Neural cell (in vitro differentiated cells): ENCODE results near the gene KREMEN2. TPM values are rescaled to one million over a fixed set of nuclear protein-coding genes. Genes with fewer than 3 reads are reported as not detected.
A peak's percentile ranks its signal among the peaks of the same experiment; 100 is the strongest.

Experiments used
- H2AFZ ChIP-seq: fragments of 200-600, 300-800 bp; sonication (generic), shearing (Covaris generic); 2 replicates; pipeline ENCODE4 v1.6.0; 2014; ENCODE audit warnings: low read depth, mild to moderate bottlenecking, antibody characterized with exemption, low read length, moderate library complexity
- H3F3A ChIP-seq: fragments of 200-600 bp; shearing (Covaris generic); 2 replicates; pipeline ENCODE4 v1.6.1; 2016; ENCODE audit warnings: mild to moderate bottlenecking, moderate library complexity, mixed read lengths, antibody characterized with exemption, low read length; ENCODE audit not compliant: insufficient read depth, poor library complexity, severe bottlenecking
- H3K27ac ChIP-seq: fragments of 200-600, 300-800 bp; sonication (generic), shearing (Covaris generic); 2 replicates; pipeline ENCODE4 v1.5.1; 2014; ENCODE audit warnings: mild to moderate bottlenecking, low read length, moderate library complexity
- H3K27me3 ChIP-seq: fragments of 300-800, 200-600 bp; sonication (generic), shearing (Covaris generic); 2 replicates; pipeline ENCODE4 v1.6.0; 2014; ENCODE audit warnings: mild to moderate bottlenecking, low read depth, low read length, moderate library complexity; ENCODE audit not compliant: insufficient read depth
- H3K36me3 ChIP-seq: fragments of 300-800, 200-600 bp; sonication (generic), shearing (Covaris generic); 2 replicates; pipeline ENCODE4 v1.5.1; 2014; ENCODE audit warnings: mild to moderate bottlenecking, antibody characterized with exemption, low read length, moderate library complexity; ENCODE audit not compliant: insufficient read depth
- H3K4me2 ChIP-seq: fragments of 300-800, 200-600 bp; sonication (generic), shearing (Covaris generic); 2 replicates; pipeline ENCODE4 v1.6.0; 2014; ENCODE audit warnings: mild to moderate bottlenecking, low read length
- H3K4me3 ChIP-seq: fragments of 300-800, 200-600 bp; sonication (generic), shearing (Covaris generic); 2 replicates; pipeline ENCODE4 v1.5.1; 2014; ENCODE audit warnings: mild to moderate bottlenecking, low read length, moderate library complexity
- H3K79me2 ChIP-seq: fragments of 200-600 bp; shearing (Covaris generic); replicated peaks from 2 replicates; pipeline ENCODE4 v1.6.0; 2014; ENCODE audit warnings: mild to moderate bottlenecking, low read length, moderate library complexity; ENCODE audit not compliant: insufficient read depth
- H3K9ac ChIP-seq: fragments of 300-800, 200-600 bp; sonication (generic), shearing (Covaris generic); 2 replicates; pipeline ENCODE4 v1.6.1; 2016; ENCODE audit warnings: mild to moderate bottlenecking, low read length, mixed read lengths
- H3K9me2 ChIP-seq: fragments of 200-600 bp; shearing (Covaris generic); 2 replicates; pipeline ENCODE4 v1.6.1; 2016; ENCODE audit warnings: mild to moderate bottlenecking, low read length, mixed read lengths; ENCODE audit not compliant: insufficient read depth
- H3K9me3 ChIP-seq: fragments of 200-600, 300-800 bp; sonication (generic), shearing (Covaris generic); 2 replicates; pipeline ENCODE4 v1.6.1; 2016; ENCODE audit warnings: mild to moderate bottlenecking, mixed run types, low read length, moderate library complexity, mixed read lengths
- H4K20me1 ChIP-seq: fragments of 200-600 bp; shearing (Covaris generic); 2 replicates; pipeline ENCODE4 v1.6.1; 2016; ENCODE audit warnings: mild to moderate bottlenecking, mixed run types; ENCODE audit not compliant: insufficient read depth
- CTCF ChIP-seq: fragments of 450-650 bp; IDR thresholded peaks from 2 replicates; pipeline ENCODE4 v1.5.1; 2014; ENCODE audit warnings: antibody characterized with exemption, mild to moderate bottlenecking, moderate library complexity; ENCODE audit not compliant: poor library complexity, severe bottlenecking
- EP300 ChIP-seq: fragments of 450-650 bp; conservative IDR thresholded peaks from 2 replicates; pipeline ENCODE4 v1.6.1; 2014; ENCODE audit warnings: antibody characterized with exemption, mild to moderate bottlenecking, moderate library complexity; ENCODE audit not compliant: poor library complexity, severe bottlenecking
- EZH2 ChIP-seq: fragments of 200-600, 300-800 bp; shearing (Covaris generic), sonication (generic); IDR thresholded peaks from 2 replicates; pipeline ENCODE4 v1.6.1; 2014; ENCODE audit warnings: antibody characterized with exemption, low read length, borderline replicate concordance, mild to moderate bottlenecking; ENCODE audit not compliant: insufficient read depth, poor library complexity, severe bottlenecking
- MXI1 ChIP-seq: fragments of 450-650 bp; conservative IDR thresholded peaks from 2 replicates; pipeline ENCODE4 v1.6.1; 2014; ENCODE audit warnings: antibody characterized with exemption, mild to moderate bottlenecking; ENCODE audit not compliant: poor library complexity, severe bottlenecking
- POLR2AphosphoS5 ChIP-seq: IDR thresholded peaks from 2 replicates; pipeline ENCODE4 v1.6.1; 2012
- RAD21 ChIP-seq: fragments of 450-650 bp; conservative IDR thresholded peaks from 2 replicates; pipeline ENCODE4 v1.6.1; 2014; ENCODE audit warnings: antibody characterized with exemption, mild to moderate bottlenecking, moderate library complexity
- SMC3 ChIP-seq: fragments of 450-650 bp; conservative IDR thresholded peaks from 2 replicates; pipeline ENCODE4 v1.6.1; 2014; ENCODE audit warnings: antibody characterized with exemption, mild to moderate bottlenecking, moderate library complexity; ENCODE audit not compliant: poor library complexity
- polyA plus RNA-seq: library from polyadenylated mRNA; depleted of rRNA; stranded (reverse); fragments of >200 nt; gene quantifications from 2 replicates; pipeline ENCODE4 v1.2.3, GENCODE V29; 2014
- TF ChIP-seq, protein P1 (sequence below): IDR thresholded peaks from 2 replicates; pipeline ENCODE4 v1.6.1; 2012; ENCODE audit warnings: borderline replicate concordance

The KREMEN2 gene
- polyA plus RNA-seq, 1 donor from 2014 or later: 0.71 TPM

GRCh38 chr16:2962334-2963073 is 1.6 kb upstream of the KREMEN2 start:
- Histone ChIP-seq H3K4me2 (no peak overlapping the region), H3K4me3 (no peak overlapping the region)

DNA sequence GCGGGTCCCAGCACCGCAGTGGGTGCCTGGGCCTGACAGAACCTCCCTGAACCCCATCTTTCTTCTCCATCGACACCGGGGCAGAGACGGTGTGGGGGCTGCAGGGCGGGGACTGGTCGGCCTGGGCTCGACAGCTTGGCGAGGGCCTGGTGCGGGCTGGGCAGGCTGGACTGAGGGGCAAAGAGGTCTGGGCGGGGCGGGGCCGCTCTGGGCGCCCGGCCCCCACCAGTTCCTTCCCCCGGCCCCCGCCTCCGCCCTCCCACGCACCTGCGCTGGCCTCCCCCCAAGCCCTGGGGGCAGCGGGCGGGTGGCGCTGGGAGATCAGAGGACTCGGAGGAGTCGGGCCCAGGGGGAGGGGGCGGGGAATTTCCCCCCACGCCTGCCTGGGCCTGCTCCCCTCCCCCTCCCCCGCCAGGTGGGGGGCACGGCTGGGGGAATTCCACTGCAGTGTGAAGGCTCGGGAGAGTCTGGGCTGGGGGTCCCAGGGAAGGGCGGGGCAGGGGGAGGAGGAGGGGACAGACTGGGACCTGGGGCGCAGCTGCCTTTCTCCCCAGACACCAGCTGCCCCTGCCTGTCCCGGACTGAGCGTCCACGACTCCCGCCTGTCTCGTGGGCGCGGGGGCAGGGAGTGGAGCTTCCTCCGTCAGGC is 877 bp upstream of the KREMEN2 start:
- Histone ChIP-seq H3K9me3 (no peaks in the 10 kb centered on the region), H3K4me2 (no peak overlapping the region), H3K27me3 (peaks cover 55% of the 10 kb centered on the region), H3K9ac (peak overlapping the region; percentile 42), H3K9me2 (no peaks in the 10 kb centered on the region), H3K4me3 (peak overlapping the region; percentile 65), H3K79me2 (no peaks in the 10 kb centered on the region), H2AFZ (no peak overlapping the region), H3K36me3 (no peaks in the 10 kb centered on the region), H3K27ac (no peak overlapping the region), H4K20me1 (no peaks in the 10 kb centered on the region), H3F3A (no peaks in the 10 kb centered on the region)
- TF ChIP-seq MXI1 (no peak), RAD21 (no peak), POLR2AphosphoS5 (no peak), EZH2 (no peak), EP300 (no peak), CTCF (no peak)
- TF ChIP-seq, protein P1, sequence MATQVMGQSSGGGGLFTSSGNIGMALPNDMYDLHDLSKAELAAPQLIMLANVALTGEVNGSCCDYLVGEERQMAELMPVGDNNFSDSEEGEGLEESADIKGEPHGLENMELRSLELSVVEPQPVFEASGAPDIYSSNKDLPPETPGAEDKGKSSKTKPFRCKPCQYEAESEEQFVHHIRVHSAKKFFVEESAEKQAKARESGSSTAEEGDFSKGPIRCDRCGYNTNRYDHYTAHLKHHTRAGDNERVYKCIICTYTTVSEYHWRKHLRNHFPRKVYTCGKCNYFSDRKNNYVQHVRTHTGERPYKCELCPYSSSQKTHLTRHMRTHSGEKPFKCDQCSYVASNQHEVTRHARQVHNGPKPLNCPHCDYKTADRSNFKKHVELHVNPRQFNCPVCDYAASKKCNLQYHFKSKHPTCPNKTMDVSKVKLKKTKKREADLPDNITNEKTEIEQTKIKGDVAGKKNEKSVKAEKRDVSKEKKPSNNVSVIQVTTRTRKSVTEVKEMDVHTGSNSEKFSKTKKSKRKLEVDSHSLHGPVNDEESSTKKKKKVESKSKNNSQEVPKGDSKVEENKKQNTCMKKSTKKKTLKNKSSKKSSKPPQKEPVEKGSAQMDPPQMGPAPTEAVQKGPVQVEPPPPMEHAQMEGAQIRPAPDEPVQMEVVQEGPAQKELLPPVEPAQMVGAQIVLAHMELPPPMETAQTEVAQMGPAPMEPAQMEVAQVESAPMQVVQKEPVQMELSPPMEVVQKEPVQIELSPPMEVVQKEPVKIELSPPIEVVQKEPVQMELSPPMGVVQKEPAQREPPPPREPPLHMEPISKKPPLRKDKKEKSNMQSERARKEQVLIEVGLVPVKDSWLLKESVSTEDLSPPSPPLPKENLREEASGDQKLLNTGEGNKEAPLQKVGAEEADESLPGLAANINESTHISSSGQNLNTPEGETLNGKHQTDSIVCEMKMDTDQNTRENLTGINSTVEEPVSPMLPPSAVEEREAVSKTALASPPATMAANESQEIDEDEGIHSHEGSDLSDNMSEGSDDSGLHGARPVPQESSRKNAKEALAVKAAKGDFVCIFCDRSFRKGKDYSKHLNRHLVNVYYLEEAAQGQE: no peak

More at GRCh38 chr16:2962334-2963073, 1.6 kb upstream of the KREMEN2 start:
- Histone ChIP-seq H3F3A (no peaks in the 10 kb centered on the region), H3K9me2 (no peaks in the 10 kb centered on the region), H2AFZ (no peak overlapping the region), H3K27me3 (peaks cover 48% of the 10 kb centered on the region), H4K20me1 (no peaks in the 10 kb centered on the region), H3K9ac (no peak overlapping the region), H3K79me2 (no peaks in the 10 kb centered on the region), H3K36me3 (no peaks in the 10 kb centered on the region), H3K27ac (no peak overlapping the region), H3K9me3 (no peaks in the 10 kb centered on the region)
- no peak for TF ChIP-seq EP300
- no peak for TF ChIP-seq SMC3
- TF ChIP-seq, protein P1: no peak
- no peak for TF ChIP-seq MXI1
- TF ChIP-seq RAD21: no peak
- TF ChIP-seq POLR2AphosphoS5: no peak
- no peak for TF ChIP-seq CTCF
